C4-2B (cell line): ENCODE results near the gene CETP.

Experiments used
- ZFX ChIP-seq: fragments of 450-650 bp; IDR thresholded peaks from 2 replicates; pipeline ENCODE4 v1.6.1; 2017
- TF ChIP-seq, protein P1 (sequence below): fragments of 450-650 bp; conservative IDR thresholded peaks from 2 replicates; pipeline ENCODE4 v1.5.1; 2017; ENCODE audit warnings: mild to moderate bottlenecking

DNA sequence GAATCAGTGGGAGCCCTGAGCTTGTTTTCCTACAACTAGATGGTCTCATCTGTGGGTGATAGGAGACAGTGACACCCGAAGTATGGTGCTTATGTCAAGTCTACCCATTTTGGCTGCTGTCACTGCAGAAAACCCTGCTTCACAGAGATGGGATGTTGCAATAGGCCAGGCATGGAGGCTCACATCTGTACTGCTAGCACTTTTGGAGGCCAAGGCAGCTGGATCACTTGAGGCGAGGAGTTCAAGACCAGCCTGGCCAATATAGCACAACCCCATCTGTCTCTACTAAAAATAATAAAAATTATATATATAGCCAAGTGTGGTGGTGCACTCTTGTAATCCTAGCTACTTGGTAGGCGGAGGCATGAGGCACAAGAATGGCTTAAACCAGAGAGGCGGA lies 32.1 kb upstream of the CETP start:
- TF ChIP-seq, protein P1, sequence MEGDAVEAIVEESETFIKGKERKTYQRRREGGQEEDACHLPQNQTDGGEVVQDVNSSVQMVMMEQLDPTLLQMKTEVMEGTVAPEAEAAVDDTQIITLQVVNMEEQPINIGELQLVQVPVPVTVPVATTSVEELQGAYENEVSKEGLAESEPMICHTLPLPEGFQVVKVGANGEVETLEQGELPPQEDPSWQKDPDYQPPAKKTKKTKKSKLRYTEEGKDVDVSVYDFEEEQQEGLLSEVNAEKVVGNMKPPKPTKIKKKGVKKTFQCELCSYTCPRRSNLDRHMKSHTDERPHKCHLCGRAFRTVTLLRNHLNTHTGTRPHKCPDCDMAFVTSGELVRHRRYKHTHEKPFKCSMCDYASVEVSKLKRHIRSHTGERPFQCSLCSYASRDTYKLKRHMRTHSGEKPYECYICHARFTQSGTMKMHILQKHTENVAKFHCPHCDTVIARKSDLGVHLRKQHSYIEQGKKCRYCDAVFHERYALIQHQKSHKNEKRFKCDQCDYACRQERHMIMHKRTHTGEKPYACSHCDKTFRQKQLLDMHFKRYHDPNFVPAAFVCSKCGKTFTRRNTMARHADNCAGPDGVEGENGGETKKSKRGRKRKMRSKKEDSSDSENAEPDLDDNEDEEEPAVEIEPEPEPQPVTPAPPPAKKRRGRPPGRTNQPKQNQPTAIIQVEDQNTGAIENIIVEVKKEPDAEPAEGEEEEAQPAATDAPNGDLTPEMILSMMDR, result no peak
- no peak for TF ChIP-seq ZFX
